ENCODE results near the gene CELF5.

CELF5 gene

DNA sequence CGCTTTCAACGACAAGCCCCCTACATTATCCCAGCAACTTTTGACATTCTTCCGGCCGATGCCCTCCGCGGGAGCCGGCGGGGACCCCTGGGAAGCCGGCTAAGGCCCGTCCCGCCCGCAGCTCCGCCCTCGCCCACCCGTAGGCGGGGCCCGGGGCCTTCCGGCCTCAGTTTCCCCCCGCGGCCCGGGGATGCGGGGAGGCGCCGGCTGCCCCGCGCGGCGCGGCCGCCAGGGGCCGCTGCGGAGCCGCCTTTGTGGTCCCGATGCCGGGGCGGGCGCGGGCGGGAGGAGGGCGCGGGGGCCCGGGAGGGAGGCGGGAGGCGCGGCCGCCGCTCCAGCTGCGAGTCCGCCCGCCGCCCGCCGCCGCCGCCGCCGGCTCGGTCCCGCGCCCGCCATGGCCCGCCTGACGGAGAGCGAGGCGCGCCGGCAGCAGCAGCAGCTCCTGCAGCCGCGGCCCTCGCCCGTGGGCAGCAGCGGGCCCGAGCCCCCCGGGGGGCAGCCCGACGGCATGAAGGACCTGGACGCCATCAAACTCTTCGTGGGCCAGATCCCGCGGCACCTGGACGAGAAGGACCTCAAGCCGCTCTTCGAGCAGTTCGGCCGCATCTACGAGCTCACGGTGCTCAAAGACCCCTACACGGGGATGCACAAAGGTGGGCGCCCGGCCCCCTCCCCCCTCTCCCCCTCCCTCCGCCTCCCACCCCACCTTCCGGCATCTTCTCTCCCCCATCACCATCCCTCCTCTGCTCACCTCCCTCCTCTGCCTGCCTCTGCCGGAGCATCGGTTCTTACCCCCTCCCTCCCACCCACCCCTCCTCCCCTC is at the start of gene CELF5:
Gene CELF5 (plus strand): TSS at position 316 of the 823 bp plus-strand sequence. CDS start 79 bp downstream, at position 395.
- DNase-seq (ENCODE audit: low read depth): peak; percentile 44

DNA sequence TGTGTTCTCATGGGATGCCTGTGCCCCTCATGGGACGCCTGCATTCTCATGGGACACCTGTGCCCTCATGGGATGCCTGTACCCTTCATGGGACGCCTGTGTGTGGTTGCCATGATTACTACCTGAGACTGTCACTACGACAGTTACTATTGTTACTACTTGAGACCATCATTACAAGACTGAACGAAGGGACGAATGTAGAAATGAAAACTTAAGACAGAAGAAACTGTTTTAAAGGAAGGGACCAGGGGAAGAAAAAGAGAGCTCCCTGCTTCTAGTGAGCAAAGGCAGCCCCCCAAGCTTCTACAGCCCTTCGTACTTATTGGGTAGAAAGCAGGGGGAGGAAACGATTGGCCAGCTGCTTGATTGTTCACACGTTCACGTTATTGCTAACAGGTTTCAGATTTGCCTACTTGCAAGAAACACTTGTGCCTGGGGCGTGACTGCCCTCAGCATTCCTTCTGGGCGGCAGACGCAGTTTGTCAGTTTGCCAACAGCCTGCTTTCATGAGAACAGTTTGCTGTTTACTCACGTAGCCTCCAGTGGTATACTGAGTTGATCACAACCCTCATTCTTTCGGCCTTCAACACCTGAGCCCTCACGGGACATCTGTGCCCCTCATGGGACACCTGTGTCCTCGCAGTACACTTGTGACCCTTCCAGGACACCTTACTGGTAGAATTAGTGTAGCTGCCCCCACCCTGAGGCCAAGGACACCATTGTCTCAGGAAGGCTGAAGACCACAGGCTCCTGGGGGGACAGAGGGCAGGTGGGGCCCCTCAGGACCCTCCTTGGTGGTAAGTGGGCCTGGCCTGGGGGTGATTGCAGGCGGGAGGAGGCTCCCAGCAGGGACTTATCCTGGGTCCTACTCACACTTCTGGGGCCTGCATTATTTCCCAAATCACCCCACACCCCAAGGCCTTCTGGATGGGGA is 48.4 kb upstream of the CELF5 start:
- DNase-seq (ENCODE audit: low read depth): no peak

DNA sequence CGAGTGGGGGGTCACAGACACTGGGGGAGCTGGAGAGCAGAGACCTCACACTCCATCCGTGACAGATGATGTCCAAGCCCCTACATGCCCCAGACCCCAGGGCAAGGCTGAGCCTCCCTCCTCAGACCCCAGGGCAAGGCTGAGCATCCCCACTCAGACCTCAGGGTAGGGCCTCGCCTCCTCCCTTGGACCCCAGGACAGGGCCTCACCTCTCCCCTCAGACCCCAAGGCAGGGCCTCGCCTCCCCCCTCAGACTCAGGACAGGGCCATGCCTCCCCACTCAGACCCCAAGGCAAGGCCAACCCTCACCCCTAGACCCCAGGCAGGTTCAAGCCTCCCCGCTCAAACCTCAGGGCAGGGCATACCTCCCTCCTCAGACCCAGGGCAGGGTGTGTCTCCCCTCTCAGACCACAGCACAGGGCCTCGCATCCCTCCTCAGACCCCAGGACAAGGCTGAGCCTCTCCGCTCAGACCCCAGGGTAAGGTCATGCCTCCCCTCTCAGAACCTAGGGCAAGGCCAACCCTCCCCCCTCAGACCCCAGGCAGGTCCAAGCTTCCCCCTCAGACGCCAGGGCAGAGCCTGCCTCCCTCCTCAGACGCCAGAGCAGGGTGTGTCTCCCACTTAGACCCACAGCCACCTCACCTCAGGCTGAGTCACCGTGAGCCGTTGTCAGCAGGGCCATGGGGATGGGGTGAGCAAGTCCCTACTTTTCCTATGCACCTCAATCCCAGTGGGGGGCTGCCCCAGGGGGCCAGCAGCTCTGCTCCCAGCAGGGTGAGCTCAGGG is 47.6 kb upstream of the CELF5 start:
- DNase-seq (ENCODE audit: low read depth): peak; percentile 53

DNA sequence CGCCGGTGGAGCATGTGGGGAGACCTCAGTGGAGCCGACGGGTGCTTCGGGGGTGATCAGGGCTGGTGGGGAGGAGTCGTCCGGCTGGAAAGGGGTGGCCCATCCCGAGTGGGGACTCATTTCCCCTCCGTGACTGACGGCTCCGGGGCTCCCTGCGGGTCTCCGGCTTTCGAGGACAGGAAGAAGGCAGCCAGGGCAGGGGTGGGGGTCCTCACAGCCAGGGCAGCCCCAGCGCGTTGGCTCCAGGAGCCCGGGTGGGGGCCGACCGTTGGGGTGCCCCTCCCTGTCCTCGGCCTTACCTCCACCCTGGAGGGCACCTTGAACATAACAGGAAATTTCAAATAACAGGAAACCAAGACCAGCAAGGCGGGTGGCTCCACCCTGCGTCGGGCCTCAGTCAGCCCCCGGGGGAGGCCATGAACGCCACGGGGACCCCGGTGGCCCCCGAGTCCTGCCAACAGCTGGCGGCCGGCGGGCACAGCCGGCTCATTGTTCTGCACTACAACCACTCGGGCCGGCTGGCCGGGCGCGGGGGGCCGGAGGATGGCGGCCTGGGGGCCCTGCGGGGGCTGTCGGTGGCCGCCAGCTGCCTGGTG is 46.0 kb upstream of the CELF5 start, which contains the start of gene S1PR4:
Gene S1PR4 (plus strand): TSS at position 393 of the 596 bp plus-strand sequence. CDS start 24 bp downstream, at position 417.
- peak; percentile 42 for DNase-seq (ENCODE audit: low read depth)

DNA sequence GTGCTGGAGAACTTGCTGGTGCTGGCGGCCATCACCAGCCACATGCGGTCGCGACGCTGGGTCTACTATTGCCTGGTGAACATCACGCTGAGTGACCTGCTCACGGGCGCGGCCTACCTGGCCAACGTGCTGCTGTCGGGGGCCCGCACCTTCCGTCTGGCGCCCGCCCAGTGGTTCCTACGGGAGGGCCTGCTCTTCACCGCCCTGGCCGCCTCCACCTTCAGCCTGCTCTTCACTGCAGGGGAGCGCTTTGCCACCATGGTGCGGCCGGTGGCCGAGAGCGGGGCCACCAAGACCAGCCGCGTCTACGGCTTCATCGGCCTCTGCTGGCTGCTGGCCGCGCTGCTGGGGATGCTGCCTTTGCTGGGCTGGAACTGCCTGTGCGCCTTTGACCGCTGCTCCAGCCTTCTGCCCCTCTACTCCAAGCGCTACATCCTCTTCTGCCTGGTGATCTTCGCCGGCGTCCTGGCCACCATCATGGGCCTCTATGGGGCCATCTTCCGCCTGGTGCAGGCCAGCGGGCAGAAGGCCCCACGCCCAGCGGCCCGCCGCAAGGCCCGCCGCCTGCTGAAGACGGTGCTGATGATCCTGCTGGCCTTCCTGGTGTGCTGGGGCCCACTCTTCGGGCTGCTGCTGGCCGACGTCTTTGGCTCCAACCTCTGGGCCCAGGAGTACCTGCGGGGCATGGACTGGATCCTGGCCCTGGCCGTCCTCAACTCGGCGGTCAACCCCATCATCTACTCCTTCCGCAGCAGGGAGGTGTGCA is 45.3 kb upstream of the CELF5 start:
- no peak for DNase-seq (ENCODE audit: low read depth)

DNA sequence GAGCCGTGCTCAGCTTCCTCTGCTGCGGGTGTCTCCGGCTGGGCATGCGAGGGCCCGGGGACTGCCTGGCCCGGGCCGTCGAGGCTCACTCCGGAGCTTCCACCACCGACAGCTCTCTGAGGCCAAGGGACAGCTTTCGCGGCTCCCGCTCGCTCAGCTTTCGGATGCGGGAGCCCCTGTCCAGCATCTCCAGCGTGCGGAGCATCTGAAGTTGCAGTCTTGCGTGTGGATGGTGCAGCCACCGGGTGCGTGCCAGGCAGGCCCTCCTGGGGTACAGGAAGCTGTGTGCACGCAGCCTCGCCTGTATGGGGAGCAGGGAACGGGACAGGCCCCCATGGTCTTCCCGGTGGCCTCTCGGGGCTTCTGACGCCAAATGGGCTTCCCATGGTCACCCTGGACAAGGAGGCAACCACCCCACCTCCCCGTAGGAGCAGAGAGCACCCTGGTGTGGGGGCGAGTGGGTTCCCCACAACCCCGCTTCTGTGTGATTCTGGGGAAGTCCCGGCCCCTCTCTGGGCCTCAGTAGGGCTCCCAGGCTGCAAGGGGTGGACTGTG is 44.6 kb upstream of the CELF5 start:
- DNase-seq (ENCODE audit: low read depth): no peak

DNA sequence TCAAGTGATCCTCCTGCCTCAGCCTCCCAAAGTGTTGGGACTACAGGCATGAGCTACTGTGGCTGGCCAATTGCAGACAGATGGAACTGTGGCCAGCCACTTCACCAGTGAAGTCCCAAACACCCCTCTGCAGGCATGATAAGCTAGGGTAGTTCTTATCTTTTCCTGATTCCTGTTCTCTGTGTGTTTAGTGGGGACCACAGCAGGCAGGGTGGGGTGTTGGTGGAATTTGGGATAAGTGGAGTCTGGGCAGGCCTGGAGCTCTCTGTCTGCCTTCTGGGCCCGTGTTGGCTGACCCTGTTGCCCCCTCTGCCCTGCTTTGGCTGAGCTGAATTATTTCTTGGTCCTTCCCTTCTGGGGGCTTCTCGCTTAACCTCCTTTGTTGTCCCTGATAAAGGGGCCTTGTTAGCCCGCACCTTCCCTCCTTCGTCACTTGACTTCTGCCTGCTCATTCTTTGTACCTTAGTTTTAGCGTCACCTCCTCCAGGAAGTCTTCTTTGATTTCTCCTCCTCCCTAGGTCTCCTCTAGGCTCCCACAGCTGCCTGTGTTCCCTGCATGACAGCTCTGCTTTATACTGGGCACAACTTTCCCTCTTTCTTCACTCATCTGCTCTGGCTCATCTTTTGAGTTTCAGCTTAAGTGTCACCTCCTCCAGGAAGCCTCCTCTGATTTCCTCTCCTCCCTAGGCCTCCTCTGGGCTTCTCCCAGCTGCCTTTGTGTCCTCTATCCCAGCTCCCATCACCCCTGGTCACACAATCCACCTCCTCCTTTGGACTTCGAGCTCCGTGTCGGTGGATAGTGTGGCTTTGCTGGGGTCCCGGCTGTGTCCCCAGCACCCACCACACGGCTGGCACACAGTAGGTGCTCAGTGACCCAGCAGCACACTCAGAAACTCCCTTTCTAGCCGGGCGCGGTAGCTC is 40.5 kb upstream of the CELF5 start:
- DNase-seq (ENCODE audit: low read depth): no peak

DNA sequence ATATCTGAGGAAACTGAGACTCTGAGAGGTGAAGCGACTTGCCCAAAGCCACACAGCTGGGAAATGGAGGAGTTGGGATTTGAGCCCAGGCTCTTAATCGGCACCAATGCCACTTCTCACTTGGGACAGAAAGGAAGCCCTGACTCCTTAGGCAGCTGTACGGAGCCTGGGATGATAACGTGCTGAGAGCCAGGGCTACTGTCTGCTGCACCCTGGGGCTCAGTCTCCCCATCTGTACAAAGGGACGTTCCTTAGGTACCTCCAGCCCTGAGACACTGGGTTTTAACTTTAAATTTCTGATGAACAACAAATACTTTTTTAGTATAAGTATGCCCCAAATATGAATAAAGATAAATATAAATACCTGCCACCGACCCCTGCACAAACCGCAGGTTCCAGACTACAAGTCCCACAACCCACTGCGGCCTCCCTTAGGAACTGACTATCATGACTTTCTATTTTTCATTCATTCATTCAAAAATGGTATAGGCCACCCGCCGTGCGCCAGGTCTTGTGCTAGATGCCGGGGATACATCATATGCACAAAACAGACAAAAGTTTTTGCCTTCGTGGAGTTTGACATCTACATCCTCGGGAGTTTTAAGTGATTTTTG is 39.5 kb upstream of the CELF5 start:
- DNase-seq (ENCODE audit: low read depth): peak; percentile 52

DNA sequence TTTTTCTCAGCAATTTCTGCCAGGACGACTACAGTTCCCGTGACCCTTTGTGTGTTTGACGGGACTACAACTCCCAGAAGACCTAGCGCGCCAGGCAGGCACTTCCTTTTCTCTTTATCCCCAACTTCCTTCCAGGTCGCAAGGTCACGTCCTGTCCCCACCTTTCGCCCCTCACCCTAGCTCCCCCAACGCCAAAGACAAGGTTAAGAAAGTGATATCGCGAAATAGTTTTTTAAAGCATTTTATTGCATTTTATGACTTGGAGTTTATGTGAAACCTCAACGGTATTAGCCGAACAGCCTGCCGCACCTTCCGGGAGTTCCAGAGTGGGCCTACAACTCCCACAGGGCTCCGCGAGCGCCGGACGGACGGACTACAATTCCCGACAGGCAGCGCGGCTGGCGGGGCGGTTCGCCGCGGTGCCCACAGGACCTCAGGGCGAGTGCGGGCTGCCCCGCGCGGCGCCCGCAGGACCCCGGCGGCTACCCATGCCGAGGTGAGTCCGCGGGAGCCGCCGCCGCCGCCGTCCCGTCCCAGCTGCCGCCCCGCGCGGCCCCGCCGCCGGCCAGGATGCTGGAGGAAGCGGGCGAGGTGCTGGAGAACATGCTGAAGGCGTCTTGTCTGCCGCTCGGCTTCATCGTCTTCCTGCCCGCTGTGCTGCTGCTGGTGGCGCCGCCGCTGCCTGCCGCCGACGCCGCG is 38.9 kb upstream of the CELF5 start, which contains the start of gene NCLN:
Gene NCLN (plus strand): TSS at position 470 of the 699 bp plus-strand sequence. CDS start 101 bp downstream, at position 571.
- DNase-seq (ENCODE audit: low read depth): peak; percentile 90

DNA sequence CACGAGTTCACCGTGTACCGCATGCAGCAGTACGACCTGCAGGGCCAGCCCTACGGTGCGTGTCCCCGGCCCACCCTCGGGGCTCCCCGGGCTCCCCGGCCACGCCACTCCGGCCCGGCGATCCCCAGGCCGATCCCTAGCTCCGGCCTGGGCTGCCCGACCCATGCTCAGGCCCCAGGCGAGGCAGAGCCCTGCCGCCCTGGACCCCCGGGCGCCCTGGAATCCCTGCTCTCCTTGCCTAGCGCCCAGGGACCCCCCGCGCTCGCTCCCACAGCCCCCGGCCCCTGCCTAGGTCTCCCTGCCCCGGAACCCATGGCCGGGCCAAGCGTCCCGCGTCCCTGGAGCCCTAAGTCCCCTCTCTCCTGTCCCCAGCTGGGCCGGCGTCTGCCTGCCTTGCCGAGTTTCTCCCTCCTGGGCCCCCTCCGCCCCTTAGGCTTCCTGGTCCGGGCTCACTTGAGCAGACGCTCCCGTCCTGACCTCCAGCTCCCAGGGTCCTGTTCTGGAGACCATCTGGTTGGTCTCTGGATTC is 38.2 kb upstream of the CELF5 start:
- DNase-seq (ENCODE audit: low read depth): no peak

DNA sequence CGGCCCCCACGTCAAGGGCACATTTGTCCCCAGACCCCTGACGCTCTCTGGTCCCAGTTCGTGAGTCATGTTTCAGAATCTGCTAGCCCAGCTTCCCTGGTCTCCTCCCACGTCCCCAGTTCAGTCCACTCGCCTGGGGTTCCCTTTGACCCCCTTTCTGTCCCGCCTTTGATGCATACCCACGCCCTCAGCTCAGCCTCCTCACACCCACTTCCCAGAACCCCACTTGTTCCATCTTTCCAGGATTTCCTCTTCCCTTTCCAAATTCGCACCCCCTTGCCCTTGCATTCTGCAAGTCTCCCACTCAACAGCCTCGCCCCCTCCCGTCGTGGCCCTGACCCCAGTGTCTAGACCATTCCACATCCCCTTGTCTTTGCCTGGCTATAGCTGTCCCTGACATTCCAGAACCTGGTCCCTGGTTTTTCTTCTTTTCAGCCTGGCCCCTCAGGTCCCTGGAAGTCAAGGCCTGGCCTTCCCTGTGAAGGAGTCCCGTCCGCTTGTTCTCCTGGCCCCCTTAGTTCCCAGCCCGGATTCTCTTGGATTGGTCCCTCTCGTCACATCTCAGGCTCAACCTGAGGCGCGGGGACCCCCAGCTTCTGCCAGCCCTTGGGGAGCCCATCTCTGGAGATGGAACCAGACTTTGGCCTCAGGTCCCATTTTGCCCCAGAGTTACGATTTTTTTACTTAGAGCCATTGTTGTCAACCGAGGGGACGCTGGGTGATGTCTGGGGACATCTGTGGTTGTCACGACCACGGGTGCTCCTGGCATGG is 37.4 kb upstream of the CELF5 start:
- DNase-seq (ENCODE audit: low read depth): no peak

DNA sequence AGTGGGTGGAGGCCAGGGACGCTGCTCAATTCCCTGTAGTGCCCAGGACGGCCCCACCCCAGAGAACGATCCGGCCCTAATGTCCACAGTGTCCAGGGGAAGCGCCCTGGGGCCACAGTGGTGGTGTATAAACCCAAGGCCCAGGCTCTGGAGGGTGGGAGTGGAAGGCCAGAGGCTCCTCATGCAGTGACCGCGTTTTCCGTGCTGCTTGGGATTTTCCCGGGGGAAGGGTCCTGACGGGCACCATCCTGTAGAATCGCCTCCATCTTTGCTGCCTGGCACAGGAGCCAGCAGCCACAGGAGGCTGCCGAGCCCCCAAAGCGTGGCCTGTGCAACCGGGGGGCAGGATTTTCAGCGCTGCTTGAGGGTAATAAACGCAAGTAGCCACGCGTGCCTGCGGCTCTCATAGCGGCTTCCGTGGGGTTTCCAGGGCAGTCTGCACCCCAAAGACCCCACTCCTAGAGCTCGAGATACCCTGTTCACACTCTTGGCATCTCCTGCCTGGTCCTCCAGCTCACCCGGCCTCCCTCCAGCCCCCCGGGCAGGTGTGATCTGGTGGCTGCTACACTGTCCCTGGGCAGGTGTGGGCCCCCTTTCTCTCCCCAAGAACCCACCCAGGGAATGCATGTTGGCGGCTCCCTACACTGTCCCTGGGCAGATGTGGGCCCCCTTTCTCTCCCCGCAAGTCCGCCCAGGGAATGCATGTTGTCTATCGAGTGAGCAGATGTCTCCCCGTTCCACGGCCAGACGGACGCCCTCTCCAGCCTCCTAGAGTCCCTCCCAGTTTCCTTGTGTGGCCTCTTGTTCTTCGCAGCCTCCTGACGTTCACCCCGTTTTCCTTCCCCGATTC is 36.6 kb upstream of the CELF5 start:
- DNase-seq (ENCODE audit: low read depth): no peak

DNA sequence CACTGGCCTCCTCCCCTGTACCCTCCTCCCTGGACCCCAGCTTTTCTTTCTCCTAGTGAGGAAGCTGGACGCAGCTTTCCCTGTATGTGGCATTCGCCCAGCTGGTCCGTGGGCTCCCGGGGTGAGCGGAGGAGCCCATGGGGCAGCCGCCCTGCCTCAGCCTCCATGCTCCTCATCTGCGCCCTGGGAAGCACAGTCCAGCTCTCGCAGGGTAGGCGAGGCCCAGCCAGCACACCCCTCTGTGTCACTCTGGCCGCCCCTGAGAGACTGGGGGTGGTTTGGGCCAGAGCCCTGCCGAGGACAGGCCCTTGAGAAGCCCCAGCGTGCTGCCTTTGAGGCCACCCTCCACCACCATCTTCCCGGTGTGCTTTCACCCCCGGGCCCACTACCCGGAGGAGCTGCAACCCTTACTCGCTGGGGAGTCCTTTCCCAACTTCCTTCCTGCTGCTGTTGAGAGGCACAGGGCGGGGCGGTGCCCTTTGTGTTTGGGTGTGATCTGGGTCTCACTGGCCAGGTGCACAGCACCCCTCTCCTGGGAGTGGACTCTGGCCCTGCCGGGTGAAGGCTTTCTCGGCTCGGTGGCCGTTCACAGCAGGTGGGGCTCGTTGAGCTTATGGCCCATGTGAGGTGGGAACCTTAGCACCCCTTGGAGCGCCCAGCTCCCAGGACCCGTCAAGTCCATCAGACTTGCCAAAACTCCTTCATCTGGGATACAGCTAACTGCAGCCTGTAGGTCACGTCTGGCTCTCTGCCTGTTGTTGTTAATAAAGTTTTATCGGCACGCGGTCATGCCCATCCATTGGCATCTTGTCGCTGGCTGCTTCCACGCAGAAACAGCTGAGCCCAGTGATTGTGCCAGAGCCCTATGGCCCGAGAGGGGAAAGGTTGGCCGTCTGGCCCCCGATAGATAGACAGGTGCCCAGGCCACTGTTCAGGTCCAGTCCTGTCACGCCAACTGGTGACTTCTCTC is 35.5 kb upstream of the CELF5 start:
- DNase-seq (ENCODE audit: low read depth): no peak

DNA sequence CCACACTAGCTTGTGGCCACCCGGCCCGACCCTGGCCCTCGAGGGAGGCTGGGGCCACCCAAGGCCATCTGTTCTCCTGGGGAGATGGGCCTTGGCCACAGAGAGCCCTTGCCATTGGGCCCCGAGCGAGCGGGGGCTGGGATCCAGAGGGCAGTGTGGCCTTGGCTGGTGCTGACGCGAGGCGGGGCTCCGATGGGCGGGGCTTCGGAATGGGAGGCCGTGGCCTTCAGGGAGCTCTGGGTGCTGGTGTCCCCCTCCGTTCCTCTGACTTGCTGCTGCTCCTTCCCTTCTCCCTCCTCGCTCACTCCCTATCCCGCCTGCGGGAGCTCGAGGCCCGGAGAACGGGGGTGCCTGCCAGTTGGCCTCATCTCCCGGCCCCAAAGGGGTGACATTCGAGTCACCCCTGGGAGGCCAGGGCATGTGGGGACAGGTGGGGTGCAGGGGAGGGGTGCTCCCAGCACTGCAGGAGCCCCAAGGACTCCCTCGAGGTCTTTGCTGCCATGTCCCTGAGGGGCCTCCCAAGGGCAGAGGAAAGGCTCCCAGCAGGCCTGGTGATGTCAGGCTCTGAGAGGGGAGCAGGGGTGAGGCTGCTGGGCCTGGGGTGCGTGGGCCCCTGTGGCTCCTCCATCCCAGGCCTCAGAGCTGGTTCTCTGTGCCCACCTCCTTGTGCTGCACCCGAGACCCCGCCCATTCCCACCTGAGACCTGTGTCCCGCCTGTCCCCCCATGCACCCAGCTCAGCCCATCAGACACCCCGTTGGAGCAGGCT is 34.6 kb upstream of the CELF5 start:
- DNase-seq (ENCODE audit: low read depth): no peak
